ENCODE results near the gene ITPA. TPM values are rescaled to one million over a fixed set of nuclear protein-coding genes. Genes with fewer than 3 reads are reported as not detected.

ITPA gene
- total RNA-seq (2016; rRNA removed; fragmentation: Illumina TruSeq; extraction: Trizol): 101 and 103 TPM in 2 replicates
- 30.5 and 31.5 TPM in 2 replicates for total RNA-seq (2016; cell fraction: cytosol; rRNA removed; fragmentation: Illumina TruSeq; extraction: Trizol; ENCODE audit: low read depth)
- 108 TPM in 2 replicates for total RNA-seq (2016; cell fraction: insoluble cytoplasmic fraction; rRNA removed; fragmentation: Illumina TruSeq; extraction: Trizol)
- total RNA-seq (2016; cell fraction: membrane; rRNA removed; fragmentation: Illumina TruSeq; extraction: Trizol): 45.6 and 53.1 TPM in 2 replicates
- total RNA-seq (2016; cell fraction: nucleus; rRNA removed; fragmentation: Illumina TruSeq; extraction: Trizol): 51.5 and 65.6 TPM in 2 replicates
- polyA plus RNA-seq (2011; rRNA removed): 60.1 and 73.4 TPM in 2 replicates
- 53.2 and 73.4 TPM in 2 replicates for polyA plus RNA-seq (2011; cell fraction: cytosol; rRNA removed)
- 110 and 129 TPM in 2 replicates for polyA plus RNA-seq (2011; cell fraction: nucleus; rRNA removed)
- 55.6 and 63.4 TPM in 2 replicates for polyA plus RNA-seq (2012)
- 27.3 and 27.6 TPM in 2 replicates for polyA plus RNA-seq (2016; cell fraction: cytosol; fragmentation: Illumina TruSeq; extraction: Trizol; ENCODE audit: low read depth)
- 106 and 109 TPM in 2 replicates for polyA plus RNA-seq (2016; cell fraction: insoluble cytoplasmic fraction; fragmentation: Illumina TruSeq; extraction: Trizol; ENCODE audit: low read depth)
- 28.9 and 33.4 TPM in 2 replicates for polyA plus RNA-seq (2016; cell fraction: membrane; fragmentation: Illumina TruSeq; extraction: Trizol; ENCODE audit: low read depth)
- polyA plus RNA-seq (2016; cell fraction: nucleus; fragmentation: Illumina TruSeq; extraction: Trizol; ENCODE audit: insufficient read depth, low read depth): 144 and 151 TPM in 2 replicates
- 24.1 and 25.5 TPM in 2 replicates for polyA minus RNA-seq (2011; rRNA and poly(A)+ RNA removed; ENCODE audit: low replicate concordance)
- polyA minus RNA-seq (2011; cell fraction: cytosol; rRNA and poly(A)+ RNA removed): 15.4 and 25.9 TPM in 2 replicates
- polyA minus RNA-seq (2011; cell fraction: nucleus; rRNA and poly(A)+ RNA removed): 23.0 and 28.2 TPM in 2 replicates
- percentile 86 among the genes with signal in this experiment for Bru-seq, nascent RNA
- BruChase-seq, experiment 1, labeled RNA remaining after a 6-hour chase: percentile 83 among the genes with signal in this experiment
- percentile 86 among the genes with signal in this experiment for BruChase-seq, experiment 2, labeled RNA remaining after a 2-hour chase
- long read RNA-seq, experiment 1, transcript ITPA-201 (8 exons, 1,185 nt): major isoform, 132 of 169 reads
- long read RNA-seq, experiment 1, partial matches to known transcripts: 4 of 169 reads
- long read RNA-seq, experiment 1, other reads (novel, unspliced or antisense): 27 of 169 reads
- long read RNA-seq, experiment 2, transcript ITPA-202 (6 exons, 897 nt): minor isoform, 7 of 217 reads
- long read RNA-seq, experiment 2, transcript ITPA-201 (8 exons, 1,185 nt): major isoform, 143 of 217 reads
- long read RNA-seq, experiment 2, partial matches to known transcripts: 16 of 217 reads
- long read RNA-seq, experiment 2, other reads (novel, unspliced or antisense): 44 of 217 reads

DNA sequence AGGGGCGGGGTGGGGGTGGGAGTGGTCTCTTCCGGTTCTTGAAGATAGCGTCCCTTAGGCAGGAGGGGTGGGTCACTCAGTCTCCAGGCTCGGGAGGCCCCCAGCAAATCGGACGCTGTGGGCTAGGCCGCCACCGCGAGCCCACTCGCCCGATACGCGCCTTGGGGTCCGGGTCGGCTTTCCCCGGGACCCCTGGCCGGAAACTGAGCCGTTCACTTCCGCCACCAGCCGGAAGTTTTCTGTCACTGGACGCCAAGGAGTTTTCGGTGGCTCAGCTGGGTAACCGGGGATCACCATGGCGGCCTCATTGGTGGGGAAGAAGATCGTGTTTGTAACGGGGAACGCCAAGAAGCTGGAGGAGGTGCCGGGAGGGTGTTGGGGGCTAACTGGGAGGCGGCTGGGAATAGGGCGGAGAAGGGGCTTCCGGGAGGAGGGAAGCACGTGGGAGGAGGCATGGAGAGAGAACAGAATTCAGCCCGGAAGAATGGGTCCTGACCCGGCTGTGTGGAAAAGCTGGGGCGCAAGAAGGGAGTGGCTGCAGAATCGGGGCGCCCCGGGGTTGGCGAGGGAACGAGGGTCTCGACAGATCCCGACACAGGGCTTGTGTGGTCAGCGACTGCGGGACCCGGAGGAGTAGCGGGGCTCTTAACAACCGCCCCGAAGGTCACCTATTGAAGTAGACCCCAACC lies at the start of gene ITPA:
Gene ITPA (plus strand): TSS at position 242 of the 689 bp plus-strand sequence. CDS start 54 bp downstream, at position 296.
- peak; percentile 75 for DNase-seq (ENCODE audit: low spot score)
- CTCF ChIA-PET (ENCODE audit: low intra/inter-chr PET ratio, low total read pairs): no interaction called here
- peak within 1 kb of the TSS; percentile 75 for H3K27ac ChIP-seq (ENCODE audit: extremely low read length, insufficient read depth, low read length)
- peak within 1 kb of the TSS; percentile 64 for H2AFZ ChIP-seq (ENCODE audit: low read length)
- 1% methylated on average over 43 of the region's 48 CpGs for WGBS (ENCODE audit: low lambda C conversion rate)
- H3K9me3 ChIP-seq (ENCODE audit: low read length): no peaks in the 10 kb centered on the region
- peaks cover 0 to 6% of the 10 kb centered on the region in 2 experiments; a peak in 1 of 5 replicates for H3K27me3 ChIP-seq (ENCODE audit: control insufficient read depth in 1 of 2, insufficient read depth in 2 of 2, low read length in 2 of 2)
- peaks cover 9 to 14% of the 10 kb centered on the region in 2 experiments for H3K36me3 ChIP-seq (replicated peaks in 1 of 2; ENCODE audit: control insufficient read depth in 1 of 2, insufficient read depth in 2 of 2, low read length in 2 of 2)
- intact Hi-C loops (cut with micrococcal nuclease; ENCODE audit: unreplicated experiment): loop anchor here (2.0 kb wide), 3 partner anchors 21 to 91 kb away; no protein-coding TSS in a partner anchor
- POLR2A ChIA-PET: interaction anchor here (0.6 to 9.7 kb wide), 18 partner anchors 10 to 684 kb away, joined by 3 to 149 read pairs (median 6); partner anchors contain the start of genes FASTKD5, MRPS26, SLC4A11 and UBOX5
- H3K79me2 ChIP-seq (ENCODE audit: insufficient read depth, low read length): peaks cover 44% of the 10 kb centered on the region
- peak; percentile 78 for ATAC-seq
- H4K20me1 ChIP-seq (ENCODE audit: insufficient read depth, low read length): no peaks in the 10 kb centered on the region
- H3K4me3 ChIP-seq (replicated peaks in 1 of 3; ENCODE audit: insufficient read depth in 1 of 3, low read depth in 2 of 3, low read length in 3 of 3): peak within 1 kb of the TSS; percentile 89 to 99 (median 90)
- peak; percentile 37 for FAIRE-seq
- H3K9ac ChIP-seq (ENCODE audit: insufficient read depth, low read depth, low read length): peak within 1 kb of the TSS; percentile 94
- peak within 1 kb of the TSS; percentile 99 for H3K4me2 ChIP-seq (ENCODE audit: low read depth, low read length)
- BruUV-seq (replicated peaks): TSS peak; percentile 83
- H3K4me1 ChIP-seq (ENCODE audit: insufficient read depth, low read length): peaks cover 42% of the 10 kb centered on the region
- in situ Hi-C loops (cut with HindIII; ENCODE audit: extremely low pct_ligation_motif_present, low pct_unique_long_range_greater_than_20kb): no loop called here
- TF ChIP-seq ZSCAN29 (CRISPR knock-in tag; conservative IDR thresholded peaks at IDR 0.05) (peak; percentile 74; the same call in 1 of the 2 replicates), FOXO1 (CRISPR knock-in tag; IDR thresholded peaks at IDR 0.05) (peak; percentile 58; the same call in 1 of the 2 replicates), PPARG (CRISPR knock-in tag; conservative IDR thresholded peaks at IDR 0.05) (peak; percentile 64; the same call in 1 of the 2 replicates), ZNF775 (CRISPR knock-in tag; IDR thresholded peaks at IDR 0.05; ENCODE audit: borderline replicate concordance) (no peak; the same call in none of the 2 replicates), ZNF652 (CRISPR knock-in tag; IDR thresholded peaks at IDR 0.05; ENCODE audit: borderline replicate concordance, low read depth) (no peak; the same call in 1 of the 2 replicates), ZNF484 (CRISPR knock-in tag; IDR thresholded peaks at IDR 0.05; ENCODE audit: borderline replicate concordance, low read depth) (no peak), ZNF296 (CRISPR knock-in tag; conservative IDR thresholded peaks at IDR 0.05) (peak; percentile 49; the same call in 1 of the 2 replicates), FLYWCH1 (CRISPR knock-in tag; IDR thresholded peaks at IDR 0.05) (no peak; the same call in 1 of the 2 replicates), SIN3B (IDR thresholded peaks at IDR 0.05; ENCODE audit: low read length) (peak; percentile 60; the same call in 1 of the 2 replicates)
- TF ChIP-seq, protein P1, sequence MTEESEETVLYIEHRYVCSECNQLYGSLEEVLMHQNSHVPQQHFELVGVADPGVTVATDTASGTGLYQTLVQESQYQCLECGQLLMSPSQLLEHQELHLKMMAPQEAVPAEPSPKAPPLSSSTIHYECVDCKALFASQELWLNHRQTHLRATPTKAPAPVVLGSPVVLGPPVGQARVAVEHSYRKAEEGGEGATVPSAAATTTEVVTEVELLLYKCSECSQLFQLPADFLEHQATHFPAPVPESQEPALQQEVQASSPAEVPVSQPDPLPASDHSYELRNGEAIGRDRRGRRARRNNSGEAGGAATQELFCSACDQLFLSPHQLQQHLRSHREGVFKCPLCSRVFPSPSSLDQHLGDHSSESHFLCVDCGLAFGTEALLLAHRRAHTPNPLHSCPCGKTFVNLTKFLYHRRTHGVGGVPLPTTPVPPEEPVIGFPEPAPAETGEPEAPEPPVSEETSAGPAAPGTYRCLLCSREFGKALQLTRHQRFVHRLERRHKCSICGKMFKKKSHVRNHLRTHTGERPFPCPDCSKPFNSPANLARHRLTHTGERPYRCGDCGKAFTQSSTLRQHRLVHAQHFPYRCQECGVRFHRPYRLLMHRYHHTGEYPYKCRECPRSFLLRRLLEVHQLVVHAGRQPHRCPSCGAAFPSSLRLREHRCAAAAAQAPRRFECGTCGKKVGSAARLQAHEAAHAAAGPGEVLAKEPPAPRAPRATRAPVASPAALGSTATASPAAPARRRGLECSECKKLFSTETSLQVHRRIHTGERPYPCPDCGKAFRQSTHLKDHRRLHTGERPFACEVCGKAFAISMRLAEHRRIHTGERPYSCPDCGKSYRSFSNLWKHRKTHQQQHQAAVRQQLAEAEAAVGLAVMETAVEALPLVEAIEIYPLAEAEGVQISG (CRISPR knock-in tag; IDR thresholded peaks at IDR 0.05): peak; percentile 91
- TF ChIP-seq, protein P2, sequence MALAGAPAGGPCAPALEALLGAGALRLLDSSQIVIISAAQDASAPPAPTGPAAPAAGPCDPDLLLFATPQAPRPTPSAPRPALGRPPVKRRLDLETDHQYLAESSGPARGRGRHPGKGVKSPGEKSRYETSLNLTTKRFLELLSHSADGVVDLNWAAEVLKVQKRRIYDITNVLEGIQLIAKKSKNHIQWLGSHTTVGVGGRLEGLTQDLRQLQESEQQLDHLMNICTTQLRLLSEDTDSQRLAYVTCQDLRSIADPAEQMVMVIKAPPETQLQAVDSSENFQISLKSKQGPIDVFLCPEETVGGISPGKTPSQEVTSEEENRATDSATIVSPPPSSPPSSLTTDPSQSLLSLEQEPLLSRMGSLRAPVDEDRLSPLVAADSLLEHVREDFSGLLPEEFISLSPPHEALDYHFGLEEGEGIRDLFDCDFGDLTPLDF (CRISPR knock-in tag; IDR thresholded peaks at IDR 0.05): peak; percentile 62; the same call in 1 of the 2 replicates

Measured in HepG2 (cell line).